22Rv1 (cell line): Measurements from ENCODE around the gene RUVBL1.

Experiments
- CTCF ChIP-seq: fragments of 450-650 bp; IDR thresholded peaks from 2 replicates; pipeline ENCODE4 v1.5.1; 2017; ENCODE audit warnings: mild to moderate bottlenecking
- ZFX ChIP-seq: fragments of 450-650 bp; IDR thresholded peaks from 2 replicates; pipeline ENCODE4 v1.6.1; 2017; ENCODE audit warnings: antibody characterized with exemption, borderline replicate concordance

GRCh38 chr3:128040041-128040440, 83.6 kb downstream of the RUVBL1 start:
- no peak for TF ChIP-seq CTCF
- no peak for TF ChIP-seq ZFX
